Mesenchymal stem cell (in vitro differentiated cells and primary cell): ENCODE measurements around the gene CADPS.

Experiments used
- DNase-seq: peaks from one replicate; pipeline ENCODE4 v3.0.0-alpha.2; 2013
- H2AFZ ChIP-seq: one replicate; pipeline ENCODE4 v1.6.1; 2013; ENCODE audit warnings: low read depth, mild to moderate bottlenecking, control low read depth, inconsistent platforms, low read length, moderate library complexity
- H2AK5ac ChIP-seq: 2 replicates; pipeline ENCODE4 v1.6.1; 2013; ENCODE audit warnings: low read length, moderate library complexity, mild to moderate bottlenecking, inconsistent platforms; ENCODE audit not compliant: severe bottlenecking
- H2BK120ac ChIP-seq: one replicate; pipeline ENCODE4 v1.6.1; 2013; ENCODE audit warnings: low read depth, mild to moderate bottlenecking, inconsistent platforms, low read length, moderate library complexity
- H2BK12ac ChIP-seq, 2 experiments: one replicate each; pipeline ENCODE4 v1.6.1; 2013; ENCODE audit warnings: inconsistent platforms in 2 of 2, low read length in 2 of 2, mild to moderate bottlenecking in 2 of 2, moderate library complexity in 2 of 2, control low read depth in 1 of 2
- H2BK15ac ChIP-seq: one replicate; pipeline ENCODE4 v1.6.1; 2013; ENCODE audit warnings: mild to moderate bottlenecking, low read depth, inconsistent platforms; ENCODE audit not compliant: poor library complexity, severe bottlenecking
- H2BK5ac ChIP-seq: 2 replicates; pipeline ENCODE4 v1.6.1; 2013; ENCODE audit warnings: low read depth, mild to moderate bottlenecking, low read length, control low read depth, inconsistent platforms; ENCODE audit not compliant: poor library complexity, severe bottlenecking
- H3K14ac ChIP-seq, 2 experiments: one replicate each; pipeline ENCODE4 v1.6.1; 2013; ENCODE audit warnings: inconsistent platforms in 2 of 2, low read length in 2 of 2, control low read depth in 1 of 2, mild to moderate bottlenecking in 1 of 2, moderate library complexity in 1 of 2
- H3K18ac ChIP-seq, 2 experiments: one replicate each; pipeline ENCODE4 v1.6.1; 2013; ENCODE audit warnings: inconsistent platforms in 2 of 2, low read length in 2 of 2, control low read depth in 1 of 2, low read depth in 1 of 2, mild to moderate bottlenecking in 1 of 2
- H3K23ac ChIP-seq, 2 experiments: one replicate each; pipeline ENCODE4 v1.6.1; 2013; ENCODE audit warnings: inconsistent platforms in 2 of 2, low read length in 2 of 2, mild to moderate bottlenecking in 2 of 2, moderate library complexity in 2 of 2, control low read depth in 1 of 2
- H3K27ac ChIP-seq: 2 replicates; pipeline ENCODE4 v1.5.1; 2013; ENCODE audit warnings: mild to moderate bottlenecking, moderate library complexity, low read length, control low read depth, inconsistent platforms; ENCODE audit not compliant: poor library complexity, severe bottlenecking
- H3K27me3 ChIP-seq, 2 experiments: 2 replicates each; pipeline versions ENCODE4 v1.6.1 to v1.7.0; 2013; ENCODE audit warnings: low read length in 2 of 2, mild to moderate bottlenecking in 2 of 2, moderate library complexity in 2 of 2, control low read depth in 1 of 2, inconsistent platforms in 1 of 2; ENCODE audit not compliant: control insufficient read depth in 1 of 2, insufficient read depth in 1 of 2
- H3K36me3 ChIP-seq, 2 experiments: 2 replicates each; pipeline versions ENCODE4 v1.6.1 to v1.7.0; 2013; ENCODE audit warnings: low read length in 2 of 2, control low read depth in 1 of 2, inconsistent platforms in 1 of 2, low read depth in 1 of 2, mild to moderate bottlenecking in 1 of 2; ENCODE audit not compliant: insufficient read depth in 2 of 2, control insufficient read depth in 1 of 2
- H3K4ac ChIP-seq, 2 experiments: one replicate each; pipeline ENCODE4 v1.6.1; 2013; ENCODE audit warnings: inconsistent platforms in 2 of 2, low read length in 2 of 2, mild to moderate bottlenecking in 2 of 2, moderate library complexity in 2 of 2, control low read depth in 1 of 2, low read depth in 1 of 2
- H3K4me1 ChIP-seq: 2 replicates; pipeline ENCODE4 v1.6.1; 2013; ENCODE audit warnings: low read depth, low read length, control low read depth; ENCODE audit not compliant: control insufficient read depth, insufficient read depth
- H3K4me2 ChIP-seq: 2 replicates; pipeline ENCODE4 v1.6.1; 2013; ENCODE audit warnings: low read length, mild to moderate bottlenecking, inconsistent platforms; ENCODE audit not compliant: poor library complexity, severe bottlenecking
- H3K4me3 ChIP-seq, 2 experiments: 2 replicates each; pipeline versions ENCODE4 v1.5.1 to v1.7.0; 2013; ENCODE audit warnings: low read length in 2 of 2, mild to moderate bottlenecking in 2 of 2, control low read depth in 1 of 2, low read depth in 1 of 2; ENCODE audit not compliant: insufficient read depth in 1 of 2
- H3K79me1 ChIP-seq: replicated peaks from 2 replicates; pipeline ENCODE4 v1.6.1; 2013; ENCODE audit warnings: mild to moderate bottlenecking, control low read depth, low read length, inconsistent platforms; ENCODE audit not compliant: poor library complexity, severe bottlenecking
- H3K9ac ChIP-seq: 2 replicates; pipeline ENCODE4 v1.7.0; 2013; ENCODE audit warnings: mild to moderate bottlenecking, low read length, moderate library complexity
- H3K9me3 ChIP-seq: 2 replicates; pipeline ENCODE4 v1.7.0; 2013; ENCODE audit warnings: mild to moderate bottlenecking, low read length; ENCODE audit not compliant: control insufficient read depth
- H4K8ac ChIP-seq: one replicate; pipeline ENCODE4 v1.6.1; 2013; ENCODE audit warnings: inconsistent platforms, mild to moderate bottlenecking, low read length, moderate library complexity
- H4K91ac ChIP-seq: one replicate; pipeline ENCODE4 v1.6.1; 2013; ENCODE audit warnings: mild to moderate bottlenecking, low read length, inconsistent platforms
- WGBS: methylation state at CpG from one replicate; pipeline ENCODE4 v1.1.7; 2013; ENCODE audit warnings: mixed read lengths; 5-methylcytosine and 5-hydroxymethylcytosine counted together

CADPS gene

GRCh38 chr3:62647711-62648110 lies 227.5 kb downstream of the CADPS start:
- no CpG with 5 or more reads among the region's 1 CpG for WGBS
- H4K8ac ChIP-seq: no peak overlapping the region
- no peak overlapping the region for H2BK15ac ChIP-seq
- no peaks in the 10 kb centered on the region for H3K4me1 ChIP-seq
- H3K4me2 ChIP-seq: no peak overlapping the region
- no peaks in the 10 kb centered on the region for H3K79me1 ChIP-seq
- DNase-seq: no peak
- H3K9me3 ChIP-seq: no peaks in the 10 kb centered on the region
- H3K18ac ChIP-seq: no peak overlapping the region
- H3K9ac ChIP-seq: no peak overlapping the region
- H2BK5ac ChIP-seq: no peak overlapping the region
- H3K27ac ChIP-seq: no peak overlapping the region
- H3K23ac ChIP-seq: no peak overlapping the region
- no peak overlapping the region for H3K14ac ChIP-seq
- no peak overlapping the region for H2BK120ac ChIP-seq
- H2AFZ ChIP-seq: no peak overlapping the region
- no peak overlapping the region for H3K4ac ChIP-seq
- H4K91ac ChIP-seq: no peak overlapping the region
- peaks cover 0 to 7% of the 10 kb centered on the region in 2 experiments for H3K27me3 ChIP-seq
- H3K36me3 ChIP-seq: no peaks in the 10 kb centered on the region
- no peak overlapping the region for H3K4me3 ChIP-seq
- no peak overlapping the region for H2BK12ac ChIP-seq
- H2AK5ac ChIP-seq: no peak overlapping the region

GRCh38 chr3:62644493-62644892 lies 230.7 kb downstream of the CADPS start:
- Histone ChIP-seq H3K9me3 (no peaks in the 10 kb centered on the region), H4K91ac (no peak overlapping the region), H3K9ac (no peak overlapping the region), H2BK15ac (no peak overlapping the region), H2BK12ac (no peak overlapping the region), H3K4me1 (no peaks in the 10 kb centered on the region), H2BK5ac (no peak overlapping the region), H3K36me3 (no peaks in the 10 kb centered on the region), H3K23ac (no peak overlapping the region), H4K8ac (no peak overlapping the region), H2AK5ac (no peak overlapping the region), H2BK120ac (no peak overlapping the region), H3K14ac (no peak overlapping the region), H3K27ac (no peak overlapping the region), H2AFZ (no peak overlapping the region), H3K27me3 (no peaks in the 10 kb centered on the region), H3K18ac (no peak overlapping the region), H3K4ac (no peak overlapping the region), H3K4me3 (no peak overlapping the region), H3K79me1 (no peaks in the 10 kb centered on the region), H3K4me2 (no peak overlapping the region)
- DNase-seq: no peak
- 91% methylated on average over 1 of the region's 1 CpG for WGBS

- Histone ChIP-seq H2AK5ac (no peak overlapping the region), H2BK12ac (no peak overlapping the region)
- WGBS: 53% methylated on average over 2 of the region's 2 CpGs
Observed at GRCh38 chr3:62638316-62638715, 236.9 kb downstream of the CADPS start.

GRCh38 chr3:62636235-62636826 lies 238.9 kb downstream of the CADPS start:
- Histone ChIP-seq H3K36me3 (no peaks in the 10 kb centered on the region), H3K4ac (no peak overlapping the region), H3K4me3 (no peak overlapping the region), H2BK120ac (no peak overlapping the region), H3K27ac (no peak overlapping the region), H3K14ac (no peak overlapping the region), H3K4me2 (no peak overlapping the region), H2AFZ (no peak overlapping the region), H4K91ac (no peak overlapping the region), H2BK15ac (no peak overlapping the region), H3K18ac (no peak overlapping the region), H3K4me1 (no peaks in the 10 kb centered on the region), H3K9me3 (no peaks in the 10 kb centered on the region), H3K9ac (no peak overlapping the region), H3K23ac (no peak overlapping the region), H2AK5ac (no peak overlapping the region), H3K27me3 (peaks cover 12 to 31% of the 10 kb centered on the region in 2 experiments), H2BK5ac (no peak overlapping the region), H4K8ac (no peak overlapping the region), H3K79me1 (no peaks in the 10 kb centered on the region), H2BK12ac (no peak overlapping the region)
- no peak for DNase-seq
- WGBS: 77% methylated on average over 4 of the region's 4 CpGs

More at GRCh38 chr3:62638316-62638715, 236.9 kb downstream of the CADPS start:
- Histone ChIP-seq H2BK5ac (no peak overlapping the region), H3K9me3 (no peaks in the 10 kb centered on the region), H3K9ac (no peak overlapping the region), H3K27ac (no peak overlapping the region), H2BK120ac (no peak overlapping the region), H3K79me1 (no peaks in the 10 kb centered on the region), H3K4me2 (no peak overlapping the region), H4K8ac (no peak overlapping the region), H3K23ac (no peak overlapping the region), H4K91ac (no peak overlapping the region), H3K14ac (no peak overlapping the region), H3K4ac (no peak overlapping the region), H3K4me3 (no peak overlapping the region), H2AFZ (no peak overlapping the region), H3K36me3 (no peaks in the 10 kb centered on the region), H3K27me3 (peaks cover 0 to 15% of the 10 kb centered on the region in 2 experiments), H3K4me1 (no peaks in the 10 kb centered on the region), H2BK15ac (no peak overlapping the region), H3K18ac (no peak overlapping the region)
- DNase-seq: no peak
